Activated CD4-positive, alpha-beta T cell treated with anti-CD3 and anti-CD28 coated beads, Interleukin-2, amount 50 U/mL, for 1 hour (primary cell): Measurements from ENCODE around the gene VGLL1.
A peak's percentile ranks its signal among the peaks of the same experiment; 100 is the strongest.

ENCODE experiments used
- DNase-seq: peaks from one replicate; pipeline ENCODE4 v3.0.0-alpha.2; 2020

The VGLL1 gene, protein sequence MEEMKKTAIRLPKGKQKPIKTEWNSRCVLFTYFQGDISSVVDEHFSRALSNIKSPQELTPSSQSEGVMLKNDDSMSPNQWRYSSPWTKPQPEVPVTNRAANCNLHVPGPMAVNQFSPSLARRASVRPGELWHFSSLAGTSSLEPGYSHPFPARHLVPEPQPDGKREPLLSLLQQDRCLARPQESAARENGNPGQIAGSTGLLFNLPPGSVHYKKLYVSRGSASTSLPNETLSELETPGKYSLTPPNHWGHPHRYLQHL

DNA sequence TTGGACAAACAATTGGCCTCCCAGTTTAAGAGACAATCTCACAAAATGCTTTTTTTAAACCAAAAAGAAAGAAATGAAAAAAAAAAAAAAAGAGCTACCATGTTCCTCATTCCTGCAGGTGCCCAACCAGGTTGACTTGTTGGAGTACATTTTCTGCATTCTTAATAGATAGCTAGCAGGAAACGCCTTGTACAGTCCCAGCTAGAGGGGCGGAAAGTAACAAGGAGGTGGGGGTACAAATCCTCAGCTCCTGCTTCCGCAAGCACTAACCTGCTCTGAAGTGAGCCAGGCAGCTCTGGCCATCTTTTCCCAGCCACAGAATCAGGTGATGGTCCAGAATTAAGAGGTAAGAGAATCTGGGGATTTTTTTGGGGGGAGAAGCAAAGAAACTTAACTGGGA lies at the start of gene VGLL1:
Gene VGLL1, plus strand, starts transcription at position 265 of the 400 bp plus-strand sequence. CDS start 3,806 bp downstream, outside the sequence.
- DNase-seq = no peak

- DNase-seq = no peak
Observed at GRCh38 chrX:136487647-136488046, 44.4 kb upstream of the VGLL1 start, which contains the start of gene BRS3. TSS of gene BRS3 (plus strand) at chrX:136487947. CDS start at chrX:136488115, 168 bp downstream.

- DNase-seq = no peak
Observed at GRCh38 chrX:136488706-136489105, 43.3 kb upstream of the VGLL1 start.

GRCh38 chrX:136491832-136492231 lies 40.2 kb upstream of the VGLL1 start:
- DNase-seq = no peak

DNA sequence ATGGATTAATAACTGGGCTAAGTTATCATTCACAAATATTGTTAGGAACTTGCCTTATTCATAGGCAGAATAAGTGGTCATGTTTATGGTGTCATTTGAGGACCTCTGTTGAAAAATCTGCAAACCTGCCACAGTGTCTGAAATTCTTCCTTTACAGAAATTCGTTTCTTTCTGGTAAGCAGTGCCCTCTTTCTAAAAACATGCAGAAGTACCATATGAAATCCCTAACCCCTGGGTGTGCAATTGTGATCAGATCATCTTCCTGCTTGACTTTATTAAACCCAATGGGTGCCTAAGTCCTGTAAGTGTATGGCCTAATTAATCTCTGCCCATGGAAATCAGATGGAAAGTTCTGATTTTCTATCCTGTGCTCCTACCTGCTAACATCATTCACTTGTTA lies 39.0 kb upstream of the VGLL1 start:
- DNase-seq = no peak

GRCh38 chrX:136495043-136495442 lies 37.0 kb upstream of the VGLL1 start:
- no peak for DNase-seq

DNA sequence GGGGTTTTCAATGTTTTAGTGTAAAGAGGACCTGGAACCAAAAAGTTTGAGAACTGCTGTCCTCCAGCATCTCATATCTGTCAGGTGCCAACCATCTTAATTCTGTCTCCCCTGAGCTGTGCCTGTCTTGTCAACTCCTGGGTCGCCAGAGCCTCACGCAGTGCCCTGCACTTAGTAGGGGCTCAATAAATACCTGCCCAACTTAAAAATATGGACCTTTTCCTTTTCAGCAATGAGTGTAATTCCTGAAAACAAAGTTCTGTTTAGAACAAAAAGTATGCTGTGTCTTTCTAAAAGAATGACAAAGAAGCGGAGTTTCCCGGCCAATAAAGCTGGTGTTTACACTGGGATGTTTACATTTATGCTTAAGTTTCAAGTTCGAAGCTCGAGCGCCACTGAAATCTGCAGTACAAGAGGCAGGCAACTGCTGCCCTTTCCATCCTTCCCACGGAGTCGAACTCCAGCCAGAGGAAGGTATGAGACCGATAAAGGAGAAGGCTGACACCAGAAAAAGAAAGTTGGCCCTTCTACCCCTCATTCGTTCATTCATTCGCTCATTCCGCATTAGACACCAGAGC lies 35.7 kb upstream of the VGLL1 start:
- DNase-seq = no peak

- DNase-seq = peak; percentile 82
Observed at GRCh38 chrX:136496764-136497555, 35.1 kb upstream of the VGLL1 start.

GRCh38 chrX:136497556-136498052 lies 34.4 kb upstream of the VGLL1 start, which contains the start of gene HTATSF1:
TSS of gene HTATSF1 (plus strand) at chrX:136497592. CDS start at chrX:136497685, 93 bp downstream.
- DNase-seq = no peak

GRCh38 chrX:136519069-136519468 lies 12.9 kb upstream of the VGLL1 start:
- DNase-seq = no peak

DNA sequence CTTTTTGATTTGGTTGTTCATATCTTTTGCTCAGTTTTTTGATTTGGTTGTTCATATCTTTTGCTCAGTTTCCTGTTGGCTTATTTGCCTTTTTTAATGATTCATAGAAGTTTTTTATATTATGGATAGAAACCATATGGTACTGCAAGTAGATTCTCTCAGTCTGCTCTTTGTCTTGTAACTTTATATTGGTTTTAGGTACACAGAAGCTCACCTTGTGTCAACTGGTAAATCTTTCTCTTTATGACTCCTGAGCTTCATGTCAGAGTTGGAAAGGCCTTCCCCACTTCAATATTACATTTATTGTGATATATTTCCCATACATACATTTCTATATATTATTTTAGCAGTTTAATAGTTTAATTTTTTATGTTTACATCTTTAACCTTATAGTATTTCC lies 8.2 kb upstream of the VGLL1 start:
- no peak for DNase-seq

DNA sequence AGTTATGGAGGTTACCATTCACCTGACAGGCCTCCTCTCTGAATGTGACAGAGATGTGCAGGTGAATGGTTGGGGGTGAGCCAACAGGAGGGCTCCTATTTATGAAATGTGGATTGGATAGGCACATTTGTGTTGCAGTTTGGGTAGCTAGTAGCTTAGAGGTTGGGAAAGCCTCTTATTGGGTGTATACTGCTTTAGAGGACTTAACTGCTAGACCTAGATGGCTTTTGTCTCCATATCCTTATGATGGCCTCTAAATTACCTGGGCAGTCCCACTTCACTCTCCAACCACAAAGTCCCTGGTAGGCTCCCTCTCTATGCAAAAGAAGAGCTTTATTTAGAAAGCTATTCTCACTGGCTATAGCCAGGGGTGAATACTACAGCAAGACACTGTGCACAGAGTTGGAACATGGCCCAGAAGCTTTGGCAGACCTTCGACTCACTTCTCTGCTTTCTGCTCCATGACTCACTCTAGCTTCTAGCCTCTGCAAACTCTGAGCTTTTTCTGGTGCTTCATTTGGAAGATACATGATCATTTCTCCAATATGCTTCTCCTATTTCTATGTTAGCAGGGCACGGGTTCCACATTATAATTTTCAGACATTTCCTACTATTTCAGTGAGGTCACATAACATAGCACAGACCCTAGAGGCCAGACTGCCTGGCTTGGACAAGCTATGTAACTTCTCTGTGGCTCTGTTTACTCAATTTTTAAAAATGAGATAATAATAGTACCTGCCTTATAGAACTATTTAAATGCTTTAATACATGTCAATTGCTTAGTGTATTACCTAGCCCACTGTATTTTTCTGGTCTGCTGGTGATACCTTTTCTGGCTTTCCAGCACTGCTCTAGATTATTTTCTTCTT lies 6.0 kb upstream of the VGLL1 start:
- no peak for DNase-seq

DNA sequence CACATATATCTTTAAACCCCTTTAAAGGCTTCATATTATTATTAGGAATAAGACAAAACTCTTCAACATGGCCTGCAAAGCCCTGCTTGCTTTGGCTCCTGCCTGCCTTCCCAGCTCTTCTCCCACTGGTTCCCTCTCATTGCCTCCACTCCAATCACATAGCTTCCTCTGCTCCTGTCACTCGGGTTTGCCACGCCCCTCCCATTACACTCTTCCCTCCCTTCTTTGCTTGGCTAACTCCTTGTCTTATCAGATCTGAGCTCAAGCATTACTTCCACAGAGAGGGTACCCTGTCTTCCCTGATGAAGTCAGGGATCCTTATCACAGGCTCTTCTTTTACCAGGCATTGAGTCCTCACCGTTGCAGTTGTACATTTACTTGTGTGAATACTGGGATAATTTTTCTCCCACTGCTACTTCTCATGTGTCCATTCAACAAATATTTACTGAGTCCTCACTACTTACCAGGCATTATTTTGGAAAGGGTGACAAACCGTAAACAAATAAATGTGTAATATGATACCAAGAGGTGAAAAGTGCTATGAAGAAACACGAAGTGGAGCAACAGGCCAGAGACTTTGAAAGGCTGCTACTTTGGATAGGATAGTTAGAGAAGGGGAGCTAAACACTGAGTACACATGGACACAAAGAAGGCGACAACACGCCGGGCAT lies 3.2 kb upstream of the VGLL1 start:
- DNase-seq = no peak

- no peak for DNase-seq
Observed at GRCh38 chrX:136529795-136530194, 2.2 kb upstream of the VGLL1 start.

GRCh38 chrX:136534131-136534530 lies 2.1 kb downstream of the VGLL1 start:
- DNase-seq = no peak

DNA sequence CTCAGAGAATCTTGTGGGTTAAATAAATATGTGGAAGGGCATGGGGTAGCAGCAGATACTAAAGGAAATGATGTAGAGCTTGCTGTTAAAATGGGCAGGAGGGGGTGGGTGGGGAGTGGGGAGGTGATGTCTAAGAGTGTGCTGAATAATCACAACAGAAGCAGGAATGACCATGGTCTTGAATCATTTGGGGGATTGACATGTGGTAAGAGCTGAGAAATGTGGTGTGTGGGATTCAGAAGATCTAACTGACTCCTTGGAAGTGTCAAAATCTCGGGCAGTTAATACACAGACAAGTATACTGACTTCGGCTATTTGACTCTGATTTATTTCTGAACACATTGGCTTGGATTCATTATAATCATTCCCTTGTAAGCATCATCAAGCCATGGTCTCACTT lies 6.8 kb downstream of the VGLL1 start:
- no peak for DNase-seq

DNA sequence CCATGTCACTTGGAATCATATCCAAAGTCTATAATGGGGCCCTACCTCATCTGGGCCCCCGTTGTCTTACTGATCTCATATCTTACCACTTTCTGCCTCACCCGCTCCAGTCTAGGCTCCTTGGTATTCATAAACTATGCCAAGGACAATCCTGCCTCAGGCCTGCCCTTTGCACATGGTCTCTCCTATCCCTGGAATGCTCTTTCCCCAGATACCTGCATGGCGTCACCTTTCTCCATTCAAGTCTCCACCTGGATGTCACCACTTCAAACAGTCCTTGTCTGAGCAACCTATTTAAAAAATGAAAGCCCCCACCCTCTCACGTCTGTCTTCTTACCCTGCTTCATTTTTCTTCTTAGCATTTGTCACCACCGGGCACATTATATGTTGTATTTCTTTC lies 8.2 kb downstream of the VGLL1 start:
- DNase-seq = no peak

DNA sequence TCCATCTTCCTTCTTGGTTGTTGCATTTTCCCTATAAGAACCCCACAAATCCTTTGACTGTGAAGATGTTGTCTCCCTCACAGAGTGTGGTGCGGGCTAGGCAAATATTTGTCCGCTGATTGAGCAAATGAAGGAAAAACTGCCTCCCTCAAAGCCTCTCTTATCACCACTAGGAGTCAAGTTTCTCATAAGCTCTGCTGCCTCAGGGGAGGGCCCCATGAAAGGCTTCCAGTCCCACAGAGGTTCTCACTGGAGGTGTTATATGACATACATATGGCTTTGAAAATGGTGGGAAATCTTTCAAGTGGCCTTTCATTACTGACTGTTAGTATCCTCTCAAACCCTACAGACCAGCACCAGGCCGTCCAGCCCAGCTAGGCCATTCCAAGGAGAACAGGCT lies 9.3 kb downstream of the VGLL1 start:
- no peak for DNase-seq

DNA sequence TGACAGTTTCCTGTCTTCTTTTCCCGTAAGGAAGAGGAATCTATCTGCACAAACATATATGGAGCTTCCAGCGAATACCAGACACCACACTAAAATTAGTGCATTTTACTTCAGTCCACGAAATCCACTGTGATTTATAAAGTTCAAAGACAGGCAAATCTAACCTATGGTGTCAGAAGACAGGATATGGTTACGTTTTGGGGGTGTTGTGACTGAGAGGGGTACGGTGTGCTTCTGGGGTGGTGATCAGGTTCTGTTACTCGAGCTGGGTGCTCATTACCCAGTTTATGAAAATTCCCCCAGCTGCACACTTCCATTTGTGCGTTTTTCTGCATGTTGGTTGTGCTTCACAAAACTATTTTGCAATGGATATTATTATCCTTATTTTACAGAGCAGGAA lies 10.3 kb downstream of the VGLL1 start:
- DNase-seq = no peak

DNA sequence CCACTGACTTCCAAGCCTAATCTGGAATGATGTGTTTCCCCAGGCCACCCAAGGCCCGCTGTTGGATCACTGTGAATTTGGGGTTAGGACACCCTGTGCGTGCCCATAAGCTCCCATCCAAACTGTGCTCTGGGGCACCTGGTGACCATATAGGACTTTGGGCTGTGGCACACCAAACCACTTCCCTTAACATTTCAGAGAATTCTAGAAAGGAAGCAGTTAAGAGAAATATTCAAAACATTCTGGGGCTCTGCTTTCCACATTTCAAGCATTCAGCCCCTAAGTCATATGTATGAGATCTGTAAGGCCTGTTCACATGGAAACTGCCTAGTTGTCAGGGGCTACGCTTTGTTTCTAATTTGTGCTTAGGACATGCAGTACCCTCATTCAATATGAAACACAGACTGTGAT lies 14.4 kb downstream of the VGLL1 start:
- DNase-seq = no peak

DNA sequence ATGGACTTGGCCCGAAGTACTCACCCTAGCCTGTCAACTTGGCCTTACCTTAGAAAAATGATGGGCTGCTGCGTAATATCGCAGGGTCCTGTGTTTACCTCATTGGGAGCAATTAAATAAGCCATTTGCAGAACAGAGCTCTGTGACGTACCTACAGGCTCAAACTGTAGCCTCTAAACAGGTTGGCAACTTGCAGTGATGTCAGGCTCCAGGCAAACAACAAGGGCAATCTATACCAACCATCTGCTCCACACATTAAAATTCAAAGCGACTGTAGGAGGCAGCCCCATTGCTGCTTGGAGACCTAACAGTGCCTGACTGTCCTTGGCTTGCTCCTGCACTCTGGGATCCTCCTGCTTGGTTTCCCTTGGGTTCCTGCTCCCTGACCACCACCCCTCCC lies 17.2 kb downstream of the VGLL1 start:
- no peak for DNase-seq

DNA sequence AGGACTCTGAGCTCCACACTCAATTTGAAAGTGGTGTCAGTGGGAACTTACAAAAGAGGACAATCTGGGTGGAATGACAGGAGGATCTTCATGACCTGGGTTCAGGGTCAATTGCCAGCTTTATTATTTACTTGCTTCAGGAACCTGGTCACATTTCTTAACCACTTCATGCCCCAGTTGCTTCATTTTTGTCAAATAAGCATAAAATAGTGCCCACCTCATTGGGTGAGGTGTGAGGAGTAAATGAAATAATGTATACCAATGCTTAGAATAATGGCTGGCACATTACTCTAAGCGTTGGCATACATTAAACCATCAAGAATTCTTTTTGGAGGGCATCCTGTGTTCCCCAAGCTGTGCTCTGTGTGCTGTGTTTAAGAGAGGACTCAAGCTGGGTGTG lies 19.4 kb downstream of the VGLL1 start:
- no peak for DNase-seq
